MM.1S (cell line): ENCODE results near the gene CR2.

Source experiments
- DNase-seq: peaks from one replicate; pipeline ENCODE4 v3.0.0-alpha.2; 2015
- H2AFZ ChIP-seq: fragments of 300-600 bp; sonication (generic); 2 replicates; pipeline ENCODE4 v1.6.0; 2016; ENCODE audit warnings: antibody characterized with exemption, low read length
- H3F3A ChIP-seq: fragments of 300-600 bp; sonication (generic); 2 replicates; pipeline ENCODE4 v1.6.1; 2016; ENCODE audit warnings: mild to moderate bottlenecking, antibody characterized with exemption, low read length, moderate library complexity, mixed read lengths; ENCODE audit not compliant: insufficient read depth
- H3K27ac ChIP-seq: fragments of 300-600 bp; sonication (generic); 2 replicates; pipeline ENCODE4 v1.5.1; 2016; ENCODE audit warnings: mild to moderate bottlenecking, low read length
- H3K27me3 ChIP-seq: fragments of 300-600 bp; sonication (generic); replicated peaks from 2 replicates; pipeline ENCODE4 v1.6.0; 2016; ENCODE audit warnings: low read length; ENCODE audit not compliant: insufficient read depth
- H3K36me3 ChIP-seq: fragments of 300-600 bp; sonication (generic); replicated peaks from 2 replicates; pipeline ENCODE4 v1.6.1; 2016; ENCODE audit warnings: mild to moderate bottlenecking, low read length, mixed read lengths; ENCODE audit not compliant: insufficient read depth
- H3K4me1 ChIP-seq: fragments of 300-600 bp; sonication (generic); 2 replicates; pipeline ENCODE4 v1.6.1; 2016; ENCODE audit warnings: low read length, mixed read lengths
- H3K4me2 ChIP-seq: fragments of 300-600 bp; sonication (generic); 2 replicates; pipeline ENCODE4 v1.6.0; 2016; ENCODE audit warnings: low read depth, low read length
- H3K4me3 ChIP-seq: fragments of 300-600 bp; sonication (generic); 2 replicates; pipeline ENCODE4 v1.5.1; 2016; ENCODE audit warnings: low read length, mixed read lengths
- H3K79me2 ChIP-seq: fragments of 300-600 bp; sonication (generic); 2 replicates; pipeline ENCODE4 v1.6.1; 2016; ENCODE audit warnings: mixed run types, low read length, mixed read lengths
- H3K9ac ChIP-seq: fragments of 300-600 bp; sonication (generic); 2 replicates; pipeline ENCODE4 v1.6.1; 2016; ENCODE audit warnings: low read length, mixed read lengths
- H3K9me2 ChIP-seq: fragments of 300-600 bp; sonication (generic); replicated peaks from 2 replicates; pipeline ENCODE4 v1.6.1; 2016; ENCODE audit warnings: mild to moderate bottlenecking, low read length, mixed read lengths; ENCODE audit not compliant: insufficient read depth
- H3K9me3 ChIP-seq: fragments of 300-600 bp; sonication (generic); replicated peaks from 2 replicates; pipeline ENCODE4 v1.6.1; 2016; ENCODE audit warnings: mild to moderate bottlenecking, low read length, mixed read lengths; ENCODE audit not compliant: insufficient read depth
- H4K20me1 ChIP-seq: fragments of 300-600 bp; sonication (generic); 2 replicates; pipeline ENCODE4 v1.6.1; 2016; ENCODE audit warnings: mild to moderate bottlenecking, low read length, moderate library complexity, mixed read lengths; ENCODE audit not compliant: insufficient read depth
- CTCF ChIP-seq: fragments of 300-600 bp; sonication (generic); IDR thresholded peaks from 2 replicates; pipeline ENCODE4 v1.5.1; 2016; ENCODE audit warnings: antibody characterized with exemption, low read length, mixed read lengths
- EZH2 ChIP-seq: fragments of 300-600 bp; sonication (generic); optimal IDR thresholded peaks from 2 replicates; pipeline ENCODE3; 2017; ENCODE audit warnings: low read depth, mild to moderate bottlenecking, antibody characterized with exemption, low read length, mixed read lengths
- EZH2phosphoT487 ChIP-seq: fragments of 300-600 bp; sonication (generic); IDR thresholded peaks from 2 replicates; pipeline ENCODE4 v1.6.1; 2018; ENCODE audit warnings: antibody characterized with exemption, low read length

Gene CR2

GRCh38 chr1:207502726-207503125, 48.6 kb downstream of the CR2 start:
- Histone ChIP-seq H3K9me3 (no peaks in the 10 kb centered on the region), H3K4me3 (no peak overlapping the region), H3K4me2 (no peak overlapping the region), H3K4me1 (no peaks in the 10 kb centered on the region), H3K9me2 (no peaks in the 10 kb centered on the region), H4K20me1 (no peaks in the 10 kb centered on the region), H3K36me3 (no peaks in the 10 kb centered on the region), H3K79me2 (no peaks in the 10 kb centered on the region), H3K27ac (no peak overlapping the region), H3K9ac (no peak overlapping the region), H3K27me3 (0 out of 2 replicates have a peak, but pooled peaks cover 4% of the 10 kb centered on the region), H2AFZ (no peak overlapping the region), H3F3A (no peaks in the 10 kb centered on the region)
- DNase-seq: no peak
- TF ChIP-seq EZH2phosphoT487 (no peak), CTCF (no peak), EZH2 (no peak)

- Histone ChIP-seq H3K4me1 (no peaks in the 10 kb centered on the region), H3K9me3 (no peaks in the 10 kb centered on the region), H3K27ac (no peak overlapping the region), H3K27me3 (no peaks in the 10 kb centered on the region), H3K36me3 (no peaks in the 10 kb centered on the region), H3K9ac (no peak overlapping the region), H3K4me2 (no peak overlapping the region), H3K79me2 (no peaks in the 10 kb centered on the region), H3F3A (no peaks in the 10 kb centered on the region), H2AFZ (no peak overlapping the region), H4K20me1 (no peaks in the 10 kb centered on the region), H3K9me2 (no peaks in the 10 kb centered on the region), H3K4me3 (no peak overlapping the region)
- TF ChIP-seq EZH2 (no peak), EZH2phosphoT487 (no peak), CTCF (no peak)
- DNase-seq: no peak
These were observed 49.8 kb downstream of the CR2 start for GRCh38 chr1:207503950-207504349.

DNA sequence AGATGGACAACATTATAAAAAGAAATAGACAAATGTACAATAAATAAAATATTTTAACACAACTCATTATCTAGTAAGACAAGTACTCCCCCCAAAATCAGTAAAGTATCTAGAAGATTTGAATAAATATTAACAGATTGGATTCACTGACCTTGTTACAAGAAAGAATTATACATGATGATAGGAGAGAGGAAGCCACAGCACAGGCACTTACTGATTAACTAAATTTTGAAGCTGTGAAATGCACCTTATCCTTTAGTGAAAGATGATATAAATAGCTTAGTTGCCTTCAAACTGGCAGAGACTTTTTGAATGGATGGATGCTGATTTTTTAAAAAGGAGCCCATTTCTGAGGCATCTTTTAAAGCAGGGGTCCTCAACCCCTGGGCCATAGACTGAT, 50.3 kb downstream of the CR2 start:
- no peak for DNase-seq
- Histone ChIP-seq H3K4me1 (no peaks in the 10 kb centered on the region), H3K27ac (no peak overlapping the region), H3K9ac (no peak overlapping the region), H2AFZ (no peak overlapping the region), H3K36me3 (no peaks in the 10 kb centered on the region), H3K79me2 (no peaks in the 10 kb centered on the region), H3K27me3 (no peaks in the 10 kb centered on the region), H4K20me1 (no peaks in the 10 kb centered on the region), H3K9me2 (no peaks in the 10 kb centered on the region), H3K4me2 (no peak overlapping the region), H3F3A (no peaks in the 10 kb centered on the region), H3K9me3 (no peaks in the 10 kb centered on the region), H3K4me3 (no peak overlapping the region)
- TF ChIP-seq EZH2phosphoT487 (no peak), CTCF (no peak), EZH2 (no peak)
